WTC11 (cell line): ENCODE data around the gene PRSS53. TPM values are rescaled to one million over a fixed set of nuclear protein-coding genes. Genes with fewer than 3 reads are reported as not detected.

Experiments
- ATAC-seq: fragments of 200-7000 bp; cut with Tn5 transposase; 2 replicates; pipeline ENCODE4 v1.10.0; 2021; ENCODE audit warnings: mild to moderate bottlenecking, moderate library complexity
- CTCF ChIA-PET: fragments of 300-600 bp; sonication (Branson Sonifier 250); formaldehyde crosslinking; loops from one replicate; lab custom pipeline; 2021; ENCODE audit warnings: antibody characterized with exemption; lab: Charles Lee
- POLR2A ChIA-PET: fragments of 350-600 bp; sonication (Branson Sonifier 250); formaldehyde crosslinking; loops from one replicate; lab custom pipeline; 2021; ENCODE audit warnings: antibody characterized with exemption; lab: Charles Lee
- DNase-seq: peaks from one replicate; pipeline ENCODE4 v3.0.0; 2021; ENCODE audit warnings: low spot score
- H3K27ac Mint-ChIP-seq: 2 replicates; pipeline ENCODE4 v1.8.0; 2021; ENCODE audit warnings: mixed read lengths
- H3K27me3 Mint-ChIP-seq: 2 replicates; pipeline ENCODE4 v1.8.0; 2021; ENCODE audit warnings: low read depth, mild to moderate bottlenecking, moderate library complexity, mixed read lengths
- H3K36me3 Mint-ChIP-seq: 2 replicates; pipeline ENCODE4 v1.8.0; 2021; ENCODE audit warnings: mixed read lengths
- H3K4me1 Mint-ChIP-seq: 2 replicates; pipeline ENCODE4 v1.8.0; 2022; ENCODE audit warnings: mixed read lengths
- H3K4me3 Mint-ChIP-seq: 2 replicates; pipeline ENCODE4 v1.8.0; 2021; ENCODE audit warnings: mild to moderate bottlenecking, moderate library complexity, mixed read lengths
- H3K9me3 Mint-ChIP-seq: 2 replicates; pipeline ENCODE4 v1.8.0; 2021; ENCODE audit warnings: mixed read lengths
- CREM ChIP-seq: sonication (generic); formaldehyde crosslinking; IDR thresholded peaks from 2 replicates; pipeline ENCODE4 v1.8.1; 2022; ENCODE audit warnings: mild to moderate bottlenecking, missing genetic modification reagents, moderate library complexity
- ELF4 ChIP-seq: sonication (generic); formaldehyde crosslinking; IDR thresholded peaks from 2 replicates; pipeline ENCODE4 v1.8.1; 2022; ENCODE audit warnings: low read depth, mild to moderate bottlenecking, moderate library complexity, missing genetic modification reagents
- JUN ChIP-seq: sonication (generic); formaldehyde crosslinking; IDR thresholded peaks from 2 replicates; pipeline ENCODE4 v1.8.0; 2023; ENCODE audit warnings: mild to moderate bottlenecking, missing genetic modification reagents
- KAT7 ChIP-seq: sonication (generic); formaldehyde crosslinking; IDR thresholded peaks from 2 replicates; pipeline ENCODE4 v1.8.1; 2023; ENCODE audit warnings: missing genetic modification reagents, mild to moderate bottlenecking, borderline replicate concordance
- NR1H2 ChIP-seq: sonication (generic); formaldehyde crosslinking; IDR thresholded peaks from 2 replicates; pipeline ENCODE4 v1.9.0; 2021; ENCODE audit warnings: mild to moderate bottlenecking, moderate library complexity, missing genetic modification reagents
- NR3C1 ChIP-seq: sonication (generic); formaldehyde crosslinking; conservative IDR thresholded peaks from 2 replicates; pipeline ENCODE4 v1.8.1; 2023; ENCODE audit warnings: low read depth, mild to moderate bottlenecking, missing genetic modification reagents
- RELA ChIP-seq: sonication (generic); formaldehyde crosslinking; IDR thresholded peaks from 2 replicates; pipeline ENCODE4 v1.8.1; 2022; ENCODE audit warnings: missing genetic modification reagents, mild to moderate bottlenecking, borderline replicate concordance
- TP53 ChIP-seq: sonication (generic); formaldehyde crosslinking; IDR thresholded peaks from 2 replicates; pipeline ENCODE4 v1.8.1; 2023; ENCODE audit warnings: mild to moderate bottlenecking, missing genetic modification reagents
- ZBTB21 ChIP-seq: sonication (generic); formaldehyde crosslinking; IDR thresholded peaks from 2 replicates; pipeline ENCODE4 v1.8.1; 2023; ENCODE audit warnings: mild to moderate bottlenecking, missing genetic modification reagents, borderline replicate concordance
- ZNF121 ChIP-seq: sonication (generic); formaldehyde crosslinking; IDR thresholded peaks from 2 replicates; pipeline ENCODE4 v1.8.0; 2023; ENCODE audit warnings: missing genetic modification reagents
- ZNF219 ChIP-seq: sonication (generic); formaldehyde crosslinking; IDR thresholded peaks from 2 replicates; pipeline ENCODE4 v1.8.0; 2023; ENCODE audit warnings: missing genetic modification reagents, mild to moderate bottlenecking, borderline replicate concordance
- ZNF263 ChIP-seq: sonication (generic); formaldehyde crosslinking; IDR thresholded peaks from 2 replicates; pipeline ENCODE4 v1.8.1; 2022; ENCODE audit warnings: low read depth, mild to moderate bottlenecking, moderate library complexity, missing genetic modification reagents
- ZNF671 ChIP-seq: fragments of 250-450 bp; sonication (Bioruptor Pico); IDR thresholded peaks from 2 replicates; pipeline ENCODE4 v1.8.0; 2021; ENCODE audit warnings: mild to moderate bottlenecking
- total RNA-seq: library from RNA; stranded (reverse); gene quantifications from 3 replicates; pipeline ENCODE4 v1.2.3, GENCODE V29; 2021
- TF ChIP-seq, protein P1 (sequence below): sonication (generic); formaldehyde crosslinking; IDR thresholded peaks from 2 replicates; pipeline ENCODE4 v1.8.1; 2022; ENCODE audit warnings: mild to moderate bottlenecking, moderate library complexity, missing genetic modification reagents
- TF ChIP-seq, protein P2 (sequence below): sonication (generic); formaldehyde crosslinking; IDR thresholded peaks from 2 replicates; pipeline ENCODE4 v1.8.0; 2023; ENCODE audit warnings: missing genetic modification reagents
- TF ChIP-seq, protein P3 (sequence below): fragments of 250-450 bp; sonication (Bioruptor Pico); IDR thresholded peaks from 2 replicates; pipeline ENCODE4 v1.9.0; 2021; ENCODE audit warnings: mild to moderate bottlenecking, borderline replicate concordance
- TF ChIP-seq, protein P4 (sequence below): sonication (generic); formaldehyde crosslinking; IDR thresholded peaks from 2 replicates; pipeline ENCODE4 v1.8.1; 2022; ENCODE audit warnings: mild to moderate bottlenecking, missing genetic modification reagents, moderate library complexity, borderline replicate concordance
- TF ChIP-seq, protein P5 (sequence below): sonication (generic); formaldehyde crosslinking; IDR thresholded peaks from 2 replicates; pipeline ENCODE4 v1.8.0; 2022; ENCODE audit warnings: missing genetic modification reagents

The PRSS53 gene
- total RNA-seq, 1 experiment from 2014 or later = 4.9 TPM

DNA sequence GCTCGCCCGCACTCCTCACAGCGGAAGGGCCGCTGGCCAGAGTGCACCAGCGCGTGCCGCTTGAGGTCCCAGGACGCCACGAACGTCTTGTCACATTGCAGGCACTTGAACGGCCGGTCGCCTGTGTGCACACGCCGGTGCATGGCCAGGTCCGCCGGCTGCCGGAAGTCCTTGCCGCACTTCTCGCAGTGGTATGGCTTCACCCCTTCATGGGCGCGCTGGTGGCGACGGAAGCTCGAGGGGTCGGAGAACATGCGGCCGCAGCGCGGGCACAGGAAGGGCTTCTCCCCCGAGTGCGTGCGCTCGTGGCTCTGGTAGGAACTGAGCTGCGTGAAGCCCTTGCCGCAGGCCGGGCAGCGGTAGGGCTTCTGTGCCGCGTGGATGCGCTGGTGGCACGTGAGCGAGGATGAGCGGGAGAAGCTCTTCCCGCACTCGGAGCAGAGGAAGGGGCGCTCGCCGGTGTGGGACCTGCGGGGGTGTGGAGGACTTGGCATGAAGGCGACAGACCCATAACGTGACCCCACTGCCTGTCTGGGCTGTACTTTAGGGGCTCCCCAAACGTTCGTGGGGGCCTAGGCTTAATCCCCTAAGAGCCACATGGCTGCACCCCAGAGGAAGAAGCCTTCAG lies 26.8 kb downstream of the PRSS53 start:
- Mint-ChIP-seq H3K27ac (no peak overlapping the region), H3K27me3 (no peaks in the 10 kb centered on the region), H3K4me3 (no peak overlapping the region), H3K36me3 (peaks cover 26% of the 10 kb centered on the region), H3K9me3 (no peaks in the 10 kb centered on the region), H3K4me1 (no peaks in the 10 kb centered on the region)
- ATAC-seq (no peak), DNase-seq (no peak)
- TF ChIP-seq ZNF263 (CRISPR knock-in tag) (no peak), NR3C1 (CRISPR knock-in tag) (no peak)
- ChIA-PET POLR2A (interaction anchor here (0.7 kb wide), 1 partner anchor 403 kb away, joined by 4 read pairs; no protein-coding TSS in a partner anchor), CTCF (interaction anchor here (1.5 kb wide), 1 partner anchor 19 kb away, joined by 6 read pairs; no protein-coding TSS in a partner anchor)

DNA sequence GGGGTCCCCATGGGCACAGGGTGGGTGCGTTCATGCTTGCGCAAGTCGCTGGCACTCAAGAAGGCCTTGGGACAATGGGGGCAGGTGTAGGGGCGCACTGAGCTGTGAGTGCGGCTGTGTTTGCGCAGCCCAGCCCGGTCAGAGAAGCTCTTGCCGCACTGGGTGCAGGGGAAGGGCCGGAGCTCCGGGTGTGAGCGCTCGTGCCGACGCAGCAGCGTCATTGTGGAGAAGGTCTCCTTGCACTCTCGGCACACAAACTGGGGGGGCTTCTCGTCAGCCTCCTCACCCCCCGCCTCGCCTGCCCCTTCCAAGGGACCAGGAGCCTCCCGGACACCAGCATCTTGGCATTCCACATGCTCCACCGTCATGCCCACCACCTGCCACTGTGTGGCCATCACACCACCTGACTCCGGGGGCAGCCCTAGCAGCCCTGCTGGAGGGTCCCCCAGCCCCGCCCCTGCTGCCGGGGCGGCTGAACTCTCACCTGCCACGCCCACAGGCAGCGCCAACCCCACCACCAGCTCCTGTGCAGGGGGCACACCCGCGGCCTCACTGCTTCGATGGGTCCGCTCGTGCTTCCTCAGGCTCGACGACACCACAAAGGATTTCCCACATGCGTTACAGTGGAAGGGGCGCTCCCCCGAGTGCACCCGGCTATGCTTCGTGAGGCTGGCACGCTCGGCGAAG lies 27.5 kb downstream of the PRSS53 start:
- POLR2A ChIA-PET = no interaction called here
- no peaks in the 10 kb centered on the region for H3K4me1 Mint-ChIP-seq

More for the DNA sequence above, 27.5 kb downstream of the PRSS53 start:
- Mint-ChIP-seq H3K27ac (no peak overlapping the region), H3K4me3 (no peak overlapping the region), H3K9me3 (no peaks in the 10 kb centered on the region), H3K27me3 (no peaks in the 10 kb centered on the region), H3K36me3 (peaks cover 26% of the 10 kb centered on the region)
- CTCF ChIA-PET = interaction anchor here (1.1 to 1.5 kb wide), 2 partner anchors 19 to 76 kb away, joined by 4 to 6 read pairs; partner anchors contain the start of gene HSD3B7
- TF ChIP-seq CREM = no peak
- TF ChIP-seq ZNF219 (CRISPR knock-in tag) = no peak
- TF ChIP-seq, protein P1, sequence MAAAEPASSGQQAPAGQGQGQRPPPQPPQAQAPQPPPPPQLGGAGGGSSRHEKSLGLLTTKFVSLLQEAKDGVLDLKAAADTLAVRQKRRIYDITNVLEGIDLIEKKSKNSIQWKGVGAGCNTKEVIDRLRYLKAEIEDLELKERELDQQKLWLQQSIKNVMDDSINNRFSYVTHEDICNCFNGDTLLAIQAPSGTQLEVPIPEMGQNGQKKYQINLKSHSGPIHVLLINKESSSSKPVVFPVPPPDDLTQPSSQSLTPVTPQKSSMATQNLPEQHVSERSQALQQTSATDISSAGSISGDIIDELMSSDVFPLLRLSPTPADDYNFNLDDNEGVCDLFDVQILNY = no peak
- TF ChIP-seq ZBTB21 = no peak
- TF ChIP-seq ZNF121 (CRISPR knock-in tag) = no peak
- no peak for TF ChIP-seq KAT7 (CRISPR knock-in tag)
- TF ChIP-seq JUN (CRISPR knock-in tag) = no peak
- TF ChIP-seq, protein P2, sequence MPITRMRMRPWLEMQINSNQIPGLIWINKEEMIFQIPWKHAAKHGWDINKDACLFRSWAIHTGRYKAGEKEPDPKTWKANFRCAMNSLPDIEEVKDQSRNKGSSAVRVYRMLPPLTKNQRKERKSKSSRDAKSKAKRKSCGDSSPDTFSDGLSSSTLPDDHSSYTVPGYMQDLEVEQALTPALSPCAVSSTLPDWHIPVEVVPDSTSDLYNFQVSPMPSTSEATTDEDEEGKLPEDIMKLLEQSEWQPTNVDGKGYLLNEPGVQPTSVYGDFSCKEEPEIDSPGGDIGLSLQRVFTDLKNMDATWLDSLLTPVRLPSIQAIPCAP (CRISPR knock-in tag) = no peak
- TF ChIP-seq, protein P3, sequence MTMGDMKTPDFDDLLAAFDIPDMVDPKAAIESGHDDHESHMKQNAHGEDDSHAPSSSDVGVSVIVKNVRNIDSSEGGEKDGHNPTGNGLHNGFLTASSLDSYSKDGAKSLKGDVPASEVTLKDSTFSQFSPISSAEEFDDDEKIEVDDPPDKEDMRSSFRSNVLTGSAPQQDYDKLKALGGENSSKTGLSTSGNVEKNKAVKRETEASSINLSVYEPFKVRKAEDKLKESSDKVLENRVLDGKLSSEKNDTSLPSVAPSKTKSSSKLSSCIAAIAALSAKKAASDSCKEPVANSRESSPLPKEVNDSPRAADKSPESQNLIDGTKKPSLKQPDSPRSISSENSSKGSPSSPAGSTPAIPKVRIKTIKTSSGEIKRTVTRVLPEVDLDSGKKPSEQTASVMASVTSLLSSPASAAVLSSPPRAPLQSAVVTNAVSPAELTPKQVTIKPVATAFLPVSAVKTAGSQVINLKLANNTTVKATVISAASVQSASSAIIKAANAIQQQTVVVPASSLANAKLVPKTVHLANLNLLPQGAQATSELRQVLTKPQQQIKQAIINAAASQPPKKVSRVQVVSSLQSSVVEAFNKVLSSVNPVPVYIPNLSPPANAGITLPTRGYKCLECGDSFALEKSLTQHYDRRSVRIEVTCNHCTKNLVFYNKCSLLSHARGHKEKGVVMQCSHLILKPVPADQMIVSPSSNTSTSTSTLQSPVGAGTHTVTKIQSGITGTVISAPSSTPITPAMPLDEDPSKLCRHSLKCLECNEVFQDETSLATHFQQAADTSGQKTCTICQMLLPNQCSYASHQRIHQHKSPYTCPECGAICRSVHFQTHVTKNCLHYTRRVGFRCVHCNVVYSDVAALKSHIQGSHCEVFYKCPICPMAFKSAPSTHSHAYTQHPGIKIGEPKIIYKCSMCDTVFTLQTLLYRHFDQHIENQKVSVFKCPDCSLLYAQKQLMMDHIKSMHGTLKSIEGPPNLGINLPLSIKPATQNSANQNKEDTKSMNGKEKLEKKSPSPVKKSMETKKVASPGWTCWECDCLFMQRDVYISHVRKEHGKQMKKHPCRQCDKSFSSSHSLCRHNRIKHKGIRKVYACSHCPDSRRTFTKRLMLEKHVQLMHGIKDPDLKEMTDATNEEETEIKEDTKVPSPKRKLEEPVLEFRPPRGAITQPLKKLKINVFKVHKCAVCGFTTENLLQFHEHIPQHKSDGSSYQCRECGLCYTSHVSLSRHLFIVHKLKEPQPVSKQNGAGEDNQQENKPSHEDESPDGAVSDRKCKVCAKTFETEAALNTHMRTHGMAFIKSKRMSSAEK (CRISPR knock-in tag) = no peak
- TF ChIP-seq RELA = no peak
- no peak for TF ChIP-seq NR3C1 (CRISPR knock-in tag)
- no peak for TF ChIP-seq TP53 (CRISPR knock-in tag)
- TF ChIP-seq NR1H2 (CRISPR knock-in tag) = no peak
- TF ChIP-seq ZNF671 (CRISPR knock-in tag) = no peak
- TF ChIP-seq, protein P4, sequence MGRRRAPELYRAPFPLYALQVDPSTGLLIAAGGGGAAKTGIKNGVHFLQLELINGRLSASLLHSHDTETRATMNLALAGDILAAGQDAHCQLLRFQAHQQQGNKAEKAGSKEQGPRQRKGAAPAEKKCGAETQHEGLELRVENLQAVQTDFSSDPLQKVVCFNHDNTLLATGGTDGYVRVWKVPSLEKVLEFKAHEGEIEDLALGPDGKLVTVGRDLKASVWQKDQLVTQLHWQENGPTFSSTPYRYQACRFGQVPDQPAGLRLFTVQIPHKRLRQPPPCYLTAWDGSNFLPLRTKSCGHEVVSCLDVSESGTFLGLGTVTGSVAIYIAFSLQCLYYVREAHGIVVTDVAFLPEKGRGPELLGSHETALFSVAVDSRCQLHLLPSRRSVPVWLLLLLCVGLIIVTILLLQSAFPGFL = no peak
- TF ChIP-seq, protein P5, sequence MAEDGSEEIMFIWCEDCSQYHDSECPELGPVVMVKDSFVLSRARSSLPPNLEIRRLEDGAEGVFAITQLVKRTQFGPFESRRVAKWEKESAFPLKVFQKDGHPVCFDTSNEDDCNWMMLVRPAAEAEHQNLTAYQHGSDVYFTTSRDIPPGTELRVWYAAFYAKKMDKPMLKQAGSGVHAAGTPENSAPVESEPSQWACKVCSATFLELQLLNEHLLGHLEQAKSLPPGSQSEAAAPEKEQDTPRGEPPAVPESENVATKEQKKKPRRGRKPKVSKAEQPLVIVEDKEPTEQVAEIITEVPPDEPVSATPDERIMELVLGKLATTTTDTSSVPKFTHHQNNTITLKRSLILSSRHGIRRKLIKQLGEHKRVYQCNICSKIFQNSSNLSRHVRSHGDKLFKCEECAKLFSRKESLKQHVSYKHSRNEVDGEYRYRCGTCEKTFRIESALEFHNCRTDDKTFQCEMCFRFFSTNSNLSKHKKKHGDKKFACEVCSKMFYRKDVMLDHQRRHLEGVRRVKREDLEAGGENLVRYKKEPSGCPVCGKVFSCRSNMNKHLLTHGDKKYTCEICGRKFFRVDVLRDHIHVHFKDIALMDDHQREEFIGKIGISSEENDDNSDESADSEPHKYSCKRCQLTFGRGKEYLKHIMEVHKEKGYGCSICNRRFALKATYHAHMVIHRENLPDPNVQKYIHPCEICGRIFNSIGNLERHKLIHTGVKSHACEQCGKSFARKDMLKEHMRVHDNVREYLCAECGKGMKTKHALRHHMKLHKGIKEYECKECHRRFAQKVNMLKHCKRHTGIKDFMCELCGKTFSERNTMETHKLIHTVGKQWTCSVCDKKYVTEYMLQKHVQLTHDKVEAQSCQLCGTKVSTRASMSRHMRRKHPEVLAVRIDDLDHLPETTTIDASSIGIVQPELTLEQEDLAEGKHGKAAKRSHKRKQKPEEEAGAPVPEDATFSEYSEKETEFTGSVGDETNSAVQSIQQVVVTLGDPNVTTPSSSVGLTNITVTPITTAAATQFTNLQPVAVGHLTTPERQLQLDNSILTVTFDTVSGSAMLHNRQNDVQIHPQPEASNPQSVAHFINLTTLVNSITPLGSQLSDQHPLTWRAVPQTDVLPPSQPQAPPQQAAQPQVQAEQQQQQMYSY = no peak
- TF ChIP-seq ELF4 (CRISPR knock-in tag) = no peak
- DNase-seq (no peak), ATAC-seq (no peak)
